ENCODE measurements around the gene CDK11A. TPM values are rescaled to one million over a fixed set of nuclear protein-coding genes. Genes with fewer than 3 reads are reported as not detected.

The CDK11A gene
- total RNA-seq, 4 donors from 2014 or later: 18.2 to 46.9 (median 31.4) TPM

DNA sequence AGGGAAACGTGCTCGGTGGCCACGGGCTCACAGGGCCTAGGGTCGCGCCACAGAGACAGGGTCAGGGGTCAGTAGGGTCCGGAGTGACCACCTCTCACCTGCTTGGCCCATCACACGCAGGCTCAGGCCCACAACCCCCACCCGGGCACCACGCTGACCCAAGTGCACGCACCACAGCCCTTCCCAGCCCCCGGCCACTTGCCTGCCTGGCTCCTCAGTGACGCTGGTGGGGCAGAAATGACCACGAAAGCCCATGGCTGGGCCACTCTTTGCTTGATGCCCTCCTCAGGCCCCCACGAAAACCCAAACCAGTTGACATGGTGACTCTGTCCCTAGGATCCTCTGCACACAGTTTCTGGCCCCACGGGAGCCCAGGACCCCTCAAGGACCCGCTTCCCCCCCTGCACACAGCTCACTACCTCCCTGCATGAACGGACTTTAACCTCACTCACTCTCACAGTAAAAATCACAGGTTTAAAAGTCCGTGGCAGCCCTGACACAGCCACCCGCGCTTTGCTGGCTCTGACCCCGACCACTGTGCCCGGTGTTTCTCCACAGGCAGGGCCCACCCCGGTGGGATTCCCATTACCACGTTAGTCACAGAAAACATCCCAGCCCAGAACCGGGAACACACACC lies 33.4 kb upstream of the CDK11A start:
- DNase-seq (ENCODE audit: extremely low spot score): no peak
- H3K4me1 ChIP-seq: peaks cover 4 to 21% (median 18%) of the 10 kb centered on the region in 4 donors
- intact Hi-C loops (cut with DNase I): no loop called here
- no peak overlapping the region for H3K27ac ChIP-seq (replicated peaks in 1 of 4)
- H3K9me3 ChIP-seq: no peaks in the 10 kb centered on the region
- peaks cover 69 to 100% (median 97%) of the 10 kb centered on the region in 4 donors for H3K36me3 ChIP-seq
- whole genome bisulfite sequencing: 87% methylated on average over 19 of the region's 25 CpGs
- no peak overlapping the region for H3K4me3 ChIP-seq
- H3K27me3 ChIP-seq: no peaks in the 10 kb centered on the region
- no peak for TF ChIP-seq POLR2A (IDR thresholded peaks at IDR 0.05; ENCODE audit: low read depth)
- no peak for TF ChIP-seq EP300 (IDR thresholded peaks at IDR 0.05)
- TF ChIP-seq POLR2AphosphoS5 (IDR thresholded peaks at IDR 0.05): no peak
- TF ChIP-seq, protein P1, sequence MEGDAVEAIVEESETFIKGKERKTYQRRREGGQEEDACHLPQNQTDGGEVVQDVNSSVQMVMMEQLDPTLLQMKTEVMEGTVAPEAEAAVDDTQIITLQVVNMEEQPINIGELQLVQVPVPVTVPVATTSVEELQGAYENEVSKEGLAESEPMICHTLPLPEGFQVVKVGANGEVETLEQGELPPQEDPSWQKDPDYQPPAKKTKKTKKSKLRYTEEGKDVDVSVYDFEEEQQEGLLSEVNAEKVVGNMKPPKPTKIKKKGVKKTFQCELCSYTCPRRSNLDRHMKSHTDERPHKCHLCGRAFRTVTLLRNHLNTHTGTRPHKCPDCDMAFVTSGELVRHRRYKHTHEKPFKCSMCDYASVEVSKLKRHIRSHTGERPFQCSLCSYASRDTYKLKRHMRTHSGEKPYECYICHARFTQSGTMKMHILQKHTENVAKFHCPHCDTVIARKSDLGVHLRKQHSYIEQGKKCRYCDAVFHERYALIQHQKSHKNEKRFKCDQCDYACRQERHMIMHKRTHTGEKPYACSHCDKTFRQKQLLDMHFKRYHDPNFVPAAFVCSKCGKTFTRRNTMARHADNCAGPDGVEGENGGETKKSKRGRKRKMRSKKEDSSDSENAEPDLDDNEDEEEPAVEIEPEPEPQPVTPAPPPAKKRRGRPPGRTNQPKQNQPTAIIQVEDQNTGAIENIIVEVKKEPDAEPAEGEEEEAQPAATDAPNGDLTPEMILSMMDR (IDR thresholded peaks at IDR 0.05): no peak

DNA sequence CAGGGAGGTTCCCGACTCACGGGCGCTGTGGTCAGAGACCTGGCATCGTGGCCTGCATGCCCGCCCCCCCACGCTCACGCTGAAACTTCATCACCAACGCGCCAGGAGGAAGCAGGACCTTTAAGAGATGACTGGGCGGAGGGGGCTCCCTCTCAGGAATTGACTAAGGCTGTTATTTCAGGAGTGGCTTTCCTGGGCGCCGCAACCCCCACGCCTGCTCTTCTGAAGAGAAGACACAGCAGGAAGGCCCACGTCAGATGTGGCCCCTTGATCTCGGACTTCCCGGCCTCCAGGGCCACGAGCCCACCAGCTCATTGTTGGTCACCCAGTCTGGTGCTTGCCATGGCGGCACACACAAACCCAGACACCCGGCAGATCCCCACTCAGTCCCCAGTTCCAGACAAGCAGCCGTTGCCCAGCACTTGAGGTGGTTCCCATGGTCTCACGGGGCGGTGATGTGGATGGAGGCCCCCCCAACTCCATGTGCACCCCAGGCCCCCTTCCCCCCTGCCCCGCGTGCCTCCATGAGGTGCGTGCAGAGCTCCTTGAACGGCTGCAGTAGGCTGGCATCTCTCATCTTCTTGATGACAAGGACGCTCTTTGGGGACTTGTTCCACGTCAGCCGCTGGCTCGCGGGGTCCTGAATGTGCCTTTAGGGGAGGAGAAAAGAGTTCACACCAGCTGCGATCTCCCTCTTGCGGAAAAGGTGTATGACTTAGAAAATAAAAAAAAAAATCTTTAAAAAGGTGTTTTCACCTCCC lies 32.7 kb upstream of the CDK11A start:
- WGBS: 88% methylated on average over 31 of the region's 33 CpGs
- Histone ChIP-seq H3K36me3 (peaks cover 65 to 99% (median 96%) of the 10 kb centered on the region in 4 donors), H3K9me3 (no peaks in the 10 kb centered on the region), H3K4me1 (peaks cover 4 to 21% (median 18%) of the 10 kb centered on the region in 4 donors), H3K27ac (replicated peaks in 1 of 4) (no peak overlapping the region), H3K4me3 (no peak overlapping the region), H3K27me3 (no peaks in the 10 kb centered on the region)
- no peak for TF ChIP-seq POLR2AphosphoS5 (IDR thresholded peaks at IDR 0.05)
- TF ChIP-seq, protein P1 (IDR thresholded peaks at IDR 0.05): no peak
- TF ChIP-seq EP300 (IDR thresholded peaks at IDR 0.05): no peak
- TF ChIP-seq POLR2A (IDR thresholded peaks at IDR 0.05; ENCODE audit: low read depth): no peak
- intact Hi-C loops (cut with DNase I): no loop called here
- no peak for DNase-seq (ENCODE audit: extremely low spot score)

GRCh38 chr1:1755852-1756251 lies 31.7 kb upstream of the CDK11A start:
- Histone ChIP-seq H3K36me3 (peaks cover 59 to 89% (median 86%) of the 10 kb centered on the region in 4 donors), H3K27ac (replicated peaks in 1 of 4) (no peak overlapping the region), H3K4me1 (peaks cover 4 to 21% (median 18%) of the 10 kb centered on the region in 4 donors), H3K27me3 (no peaks in the 10 kb centered on the region), H3K4me3 (no peak overlapping the region), H3K9me3 (no peaks in the 10 kb centered on the region)
- intact Hi-C loops (cut with DNase I): no loop called here
- 92% methylated on average over 9 of the region's 15 CpGs for WGBS
- TF ChIP-seq EP300 (IDR thresholded peaks at IDR 0.05): no peak
- no peak for TF ChIP-seq POLR2A (IDR thresholded peaks at IDR 0.05; ENCODE audit: low read depth)
- TF ChIP-seq, protein P1 (IDR thresholded peaks at IDR 0.05): no peak
- no peak for TF ChIP-seq POLR2AphosphoS5 (IDR thresholded peaks at IDR 0.05)
- DNase-seq (ENCODE audit: extremely low spot score): no peak

GRCh38 chr1:1755426-1755825 lies 31.3 kb upstream of the CDK11A start:
- WGBS: 91% methylated on average over 12 of the region's 19 CpGs
- no peaks in the 10 kb centered on the region for H3K9me3 ChIP-seq
- H3K27ac ChIP-seq (replicated peaks in 1 of 4): no peak overlapping the region
- H3K4me3 ChIP-seq: no peak overlapping the region
- H3K4me1 ChIP-seq: peaks cover 4 to 21% (median 18%) of the 10 kb centered on the region in 4 donors
- no peaks in the 10 kb centered on the region for H3K27me3 ChIP-seq
- H3K36me3 ChIP-seq: peaks cover 55 to 85% (median 82%) of the 10 kb centered on the region in 4 donors
- TF ChIP-seq EP300 (IDR thresholded peaks at IDR 0.05) (no peak), POLR2A (IDR thresholded peaks at IDR 0.05; ENCODE audit: low read depth) (no peak), POLR2AphosphoS5 (IDR thresholded peaks at IDR 0.05) (no peak)
- TF ChIP-seq, protein P1 (IDR thresholded peaks at IDR 0.05): no peak
- no peak for DNase-seq (ENCODE audit: extremely low spot score)
- intact Hi-C loops (cut with DNase I): no loop called here

Data from esophagus muscularis mucosa (tissue), 4 donors.